MM.1S (cell line): ENCODE data around the gene ZIC2.

Experiments
- DNase-seq: peaks from one replicate; pipeline ENCODE4 v3.0.0-alpha.2; 2015
- H2AFZ ChIP-seq: fragments of 300-600 bp; sonication (generic); 2 replicates; pipeline ENCODE4 v1.6.0; 2016; ENCODE audit warnings: antibody characterized with exemption, low read length
- H3F3A ChIP-seq: fragments of 300-600 bp; sonication (generic); 2 replicates; pipeline ENCODE4 v1.6.1; 2016; ENCODE audit warnings: mild to moderate bottlenecking, antibody characterized with exemption, low read length, moderate library complexity, mixed read lengths; ENCODE audit not compliant: insufficient read depth
- H3K27ac ChIP-seq: fragments of 300-600 bp; sonication (generic); 2 replicates; pipeline ENCODE4 v1.5.1; 2016; ENCODE audit warnings: mild to moderate bottlenecking, low read length
- H3K27me3 ChIP-seq: fragments of 300-600 bp; sonication (generic); replicated peaks from 2 replicates; pipeline ENCODE4 v1.6.0; 2016; ENCODE audit warnings: low read length; ENCODE audit not compliant: insufficient read depth
- H3K36me3 ChIP-seq: fragments of 300-600 bp; sonication (generic); replicated peaks from 2 replicates; pipeline ENCODE4 v1.6.1; 2016; ENCODE audit warnings: mild to moderate bottlenecking, low read length, mixed read lengths; ENCODE audit not compliant: insufficient read depth
- H3K4me1 ChIP-seq: fragments of 300-600 bp; sonication (generic); 2 replicates; pipeline ENCODE4 v1.6.1; 2016; ENCODE audit warnings: low read length, mixed read lengths
- H3K4me2 ChIP-seq: fragments of 300-600 bp; sonication (generic); 2 replicates; pipeline ENCODE4 v1.6.0; 2016; ENCODE audit warnings: low read depth, low read length
- H3K4me3 ChIP-seq: fragments of 300-600 bp; sonication (generic); 2 replicates; pipeline ENCODE4 v1.5.1; 2016; ENCODE audit warnings: low read length, mixed read lengths
- H3K79me2 ChIP-seq: fragments of 300-600 bp; sonication (generic); 2 replicates; pipeline ENCODE4 v1.6.1; 2016; ENCODE audit warnings: mixed run types, low read length, mixed read lengths
- H3K9ac ChIP-seq: fragments of 300-600 bp; sonication (generic); 2 replicates; pipeline ENCODE4 v1.6.1; 2016; ENCODE audit warnings: low read length, mixed read lengths
- H3K9me2 ChIP-seq: fragments of 300-600 bp; sonication (generic); replicated peaks from 2 replicates; pipeline ENCODE4 v1.6.1; 2016; ENCODE audit warnings: mild to moderate bottlenecking, low read length, mixed read lengths; ENCODE audit not compliant: insufficient read depth
- H3K9me3 ChIP-seq: fragments of 300-600 bp; sonication (generic); replicated peaks from 2 replicates; pipeline ENCODE4 v1.6.1; 2016; ENCODE audit warnings: mild to moderate bottlenecking, low read length, mixed read lengths; ENCODE audit not compliant: insufficient read depth
- H4K20me1 ChIP-seq: fragments of 300-600 bp; sonication (generic); 2 replicates; pipeline ENCODE4 v1.6.1; 2016; ENCODE audit warnings: mild to moderate bottlenecking, low read length, moderate library complexity, mixed read lengths; ENCODE audit not compliant: insufficient read depth
- EZH2 ChIP-seq: fragments of 300-600 bp; sonication (generic); optimal IDR thresholded peaks from 2 replicates; pipeline ENCODE3; 2017; ENCODE audit warnings: low read depth, mild to moderate bottlenecking, antibody characterized with exemption, low read length, mixed read lengths
- EZH2phosphoT487 ChIP-seq: fragments of 300-600 bp; sonication (generic); IDR thresholded peaks from 2 replicates; pipeline ENCODE4 v1.6.1; 2018; ENCODE audit warnings: antibody characterized with exemption, low read length
- TF ChIP-seq, protein P1 (sequence below): fragments of 300-600 bp; sonication (generic); IDR thresholded peaks from 2 replicates; pipeline ENCODE4 v1.5.1; 2016; ENCODE audit warnings: antibody characterized with exemption, low read length, mixed read lengths

ZIC2 gene

DNA sequence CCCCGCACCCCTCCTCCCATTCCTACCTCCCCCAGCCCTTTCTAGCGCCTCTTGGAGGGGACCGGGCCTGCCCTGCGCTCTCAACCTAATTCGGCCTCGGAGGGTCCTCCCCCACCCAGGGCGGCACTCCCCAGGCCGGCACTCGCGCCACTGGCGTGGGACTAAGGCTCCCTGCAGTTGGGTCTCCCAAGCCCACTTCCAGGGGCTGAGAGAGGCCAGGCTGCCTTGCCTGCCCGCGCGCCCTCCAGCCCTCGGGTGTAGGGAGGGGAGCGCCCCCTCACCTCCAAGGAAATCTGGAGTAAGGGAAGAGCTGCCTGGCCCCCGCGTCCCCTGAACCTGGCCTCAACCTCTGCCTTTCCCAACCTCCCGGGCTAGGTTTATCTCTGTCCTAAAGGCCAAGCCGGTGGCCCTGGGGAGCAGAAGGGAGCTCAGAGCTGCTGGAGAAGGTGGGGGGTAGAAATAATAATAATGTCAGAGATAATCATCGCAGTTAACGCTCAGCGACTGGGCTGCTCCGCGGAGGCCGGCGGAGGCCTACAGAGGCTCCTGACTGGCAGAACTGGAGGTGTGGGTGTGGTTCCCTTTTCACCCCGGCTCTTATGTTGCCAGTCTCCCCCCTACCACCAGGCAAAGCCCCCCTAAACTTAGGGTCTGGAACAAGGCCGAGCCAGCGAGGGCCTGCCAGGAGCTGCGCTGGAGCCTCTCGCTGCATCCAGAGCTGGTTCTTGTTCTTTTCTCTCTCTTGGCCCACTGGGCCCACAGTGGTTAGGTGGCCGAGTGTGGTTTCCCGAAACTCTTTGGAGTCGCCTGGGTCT is 9.6 kb downstream of the ZIC2 start:
- no peak for DNase-seq
- Histone ChIP-seq H3K27ac (no peak overlapping the region), H3K4me1 (no peaks in the 10 kb centered on the region), H3K4me2 (no peak overlapping the region), H2AFZ (no peak overlapping the region), H3K27me3 (peaks cover 9% of the 10 kb centered on the region; the same call in 1 of the 2 replicates), H3K36me3 (no peaks in the 10 kb centered on the region), H3F3A (no peaks in the 10 kb centered on the region), H4K20me1 (no peaks in the 10 kb centered on the region), H3K9me2 (no peaks in the 10 kb centered on the region), H3K9ac (no peak overlapping the region), H3K79me2 (no peaks in the 10 kb centered on the region), H3K9me3 (no peaks in the 10 kb centered on the region), H3K4me3 (no peak overlapping the region)
- TF ChIP-seq EZH2 (no peak), EZH2phosphoT487 (no peak)
- TF ChIP-seq, protein P1, sequence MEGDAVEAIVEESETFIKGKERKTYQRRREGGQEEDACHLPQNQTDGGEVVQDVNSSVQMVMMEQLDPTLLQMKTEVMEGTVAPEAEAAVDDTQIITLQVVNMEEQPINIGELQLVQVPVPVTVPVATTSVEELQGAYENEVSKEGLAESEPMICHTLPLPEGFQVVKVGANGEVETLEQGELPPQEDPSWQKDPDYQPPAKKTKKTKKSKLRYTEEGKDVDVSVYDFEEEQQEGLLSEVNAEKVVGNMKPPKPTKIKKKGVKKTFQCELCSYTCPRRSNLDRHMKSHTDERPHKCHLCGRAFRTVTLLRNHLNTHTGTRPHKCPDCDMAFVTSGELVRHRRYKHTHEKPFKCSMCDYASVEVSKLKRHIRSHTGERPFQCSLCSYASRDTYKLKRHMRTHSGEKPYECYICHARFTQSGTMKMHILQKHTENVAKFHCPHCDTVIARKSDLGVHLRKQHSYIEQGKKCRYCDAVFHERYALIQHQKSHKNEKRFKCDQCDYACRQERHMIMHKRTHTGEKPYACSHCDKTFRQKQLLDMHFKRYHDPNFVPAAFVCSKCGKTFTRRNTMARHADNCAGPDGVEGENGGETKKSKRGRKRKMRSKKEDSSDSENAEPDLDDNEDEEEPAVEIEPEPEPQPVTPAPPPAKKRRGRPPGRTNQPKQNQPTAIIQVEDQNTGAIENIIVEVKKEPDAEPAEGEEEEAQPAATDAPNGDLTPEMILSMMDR, result no peak

DNA sequence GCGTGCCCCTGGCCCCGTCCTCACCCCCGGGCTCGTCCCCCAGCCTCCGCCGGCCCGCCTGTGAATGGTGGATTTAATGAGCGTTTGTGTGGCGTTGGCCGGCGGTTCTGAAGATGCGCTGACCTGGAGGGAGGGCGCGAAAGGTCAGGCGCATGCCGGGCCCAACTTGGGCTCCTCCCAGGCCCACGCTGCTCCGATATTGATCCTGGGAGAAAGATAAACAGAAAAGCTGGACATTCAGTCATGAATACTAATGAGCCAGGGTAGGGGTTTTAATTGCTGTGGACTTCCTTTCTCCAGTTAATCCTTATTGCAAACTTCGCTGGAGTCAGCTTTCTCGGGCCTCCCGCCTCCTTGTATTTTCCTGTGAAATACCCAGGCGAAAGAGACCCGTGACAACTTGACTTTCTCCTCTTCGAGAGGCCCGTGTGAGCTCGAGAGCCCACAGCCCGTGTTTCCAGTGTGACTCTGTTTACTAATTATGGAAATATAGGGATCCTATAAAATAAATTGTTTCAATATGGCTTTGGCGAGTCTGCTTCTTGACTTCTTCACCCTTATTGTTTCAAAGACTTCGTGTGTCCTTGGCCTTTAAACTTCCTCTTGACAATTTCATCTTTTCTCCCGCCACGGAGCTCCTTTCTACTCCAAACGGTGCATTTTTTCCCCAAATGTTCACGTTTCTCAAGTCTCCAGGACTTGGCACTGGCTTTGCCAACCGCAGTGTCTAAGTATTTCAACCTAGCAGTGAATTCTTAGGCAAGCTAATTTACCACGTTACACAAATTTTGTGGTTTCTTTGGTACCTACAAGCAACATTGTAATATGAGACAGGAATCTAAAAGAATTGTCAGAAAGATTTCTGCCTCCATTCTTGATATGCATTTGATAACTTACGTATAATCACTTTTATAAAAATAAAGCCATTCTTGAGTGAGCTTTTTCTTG is 10.5 kb downstream of the ZIC2 start:
- Histone ChIP-seq H2AFZ (no peak overlapping the region), H3K4me2 (no peak overlapping the region)

DNA sequence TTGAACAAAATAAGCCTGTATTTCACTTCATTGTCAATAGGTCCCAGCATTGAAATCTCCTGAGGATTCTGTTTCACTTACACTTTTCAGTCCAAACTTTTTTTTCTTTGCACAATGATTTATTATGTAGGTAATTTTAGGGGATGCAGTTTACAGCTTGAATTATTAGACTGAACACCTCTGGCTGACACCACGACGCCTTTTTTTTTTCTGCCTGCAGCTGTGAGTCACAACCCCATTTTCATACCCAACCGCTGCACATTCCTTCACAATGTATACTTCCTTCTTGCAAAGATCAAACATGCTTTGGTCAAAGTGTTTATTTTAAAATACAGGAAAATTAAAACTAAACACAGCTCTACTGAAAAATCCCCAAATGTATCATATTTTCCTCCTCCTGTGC is 11.4 kb downstream of the ZIC2 start:
- no peak for TF ChIP-seq EZH2
- no peak for TF ChIP-seq EZH2phosphoT487
- Histone ChIP-seq H3K4me3 (no peak overlapping the region), H2AFZ (no peak overlapping the region), H3K9me2 (no peaks in the 10 kb centered on the region), H3F3A (no peaks in the 10 kb centered on the region), H3K9ac (no peak overlapping the region), H3K27me3 (0 out of 2 replicates have a peak, but pooled peaks cover 2% of the 10 kb centered on the region), H3K9me3 (no peaks in the 10 kb centered on the region), H3K27ac (no peak overlapping the region), H4K20me1 (no peaks in the 10 kb centered on the region), H3K36me3 (no peaks in the 10 kb centered on the region), H3K4me1 (no peaks in the 10 kb centered on the region), H3K4me2 (no peak overlapping the region), H3K79me2 (no peaks in the 10 kb centered on the region)
- DNase-seq, result no peak

More for the DNA sequence above, 10.5 kb downstream of the ZIC2 start:
- TF ChIP-seq, protein P1, result no peak
- TF ChIP-seq EZH2phosphoT487 (no peak), EZH2 (no peak)
- Histone ChIP-seq H3K4me1 (no peaks in the 10 kb centered on the region), H3K4me3 (no peak overlapping the region), H4K20me1 (no peaks in the 10 kb centered on the region), H3K27me3 (peaks cover 8% of the 10 kb centered on the region; the same call in 1 of the 2 replicates), H3K9me3 (no peaks in the 10 kb centered on the region), H3K9me2 (no peaks in the 10 kb centered on the region), H3K9ac (no peak overlapping the region), H3K27ac (no peak overlapping the region), H3K36me3 (no peaks in the 10 kb centered on the region), H3F3A (no peaks in the 10 kb centered on the region), H3K79me2 (no peaks in the 10 kb centered on the region)
- no peak for DNase-seq
